ENCODE results near the gene TPRA1.

Gene TPRA1

DNA sequence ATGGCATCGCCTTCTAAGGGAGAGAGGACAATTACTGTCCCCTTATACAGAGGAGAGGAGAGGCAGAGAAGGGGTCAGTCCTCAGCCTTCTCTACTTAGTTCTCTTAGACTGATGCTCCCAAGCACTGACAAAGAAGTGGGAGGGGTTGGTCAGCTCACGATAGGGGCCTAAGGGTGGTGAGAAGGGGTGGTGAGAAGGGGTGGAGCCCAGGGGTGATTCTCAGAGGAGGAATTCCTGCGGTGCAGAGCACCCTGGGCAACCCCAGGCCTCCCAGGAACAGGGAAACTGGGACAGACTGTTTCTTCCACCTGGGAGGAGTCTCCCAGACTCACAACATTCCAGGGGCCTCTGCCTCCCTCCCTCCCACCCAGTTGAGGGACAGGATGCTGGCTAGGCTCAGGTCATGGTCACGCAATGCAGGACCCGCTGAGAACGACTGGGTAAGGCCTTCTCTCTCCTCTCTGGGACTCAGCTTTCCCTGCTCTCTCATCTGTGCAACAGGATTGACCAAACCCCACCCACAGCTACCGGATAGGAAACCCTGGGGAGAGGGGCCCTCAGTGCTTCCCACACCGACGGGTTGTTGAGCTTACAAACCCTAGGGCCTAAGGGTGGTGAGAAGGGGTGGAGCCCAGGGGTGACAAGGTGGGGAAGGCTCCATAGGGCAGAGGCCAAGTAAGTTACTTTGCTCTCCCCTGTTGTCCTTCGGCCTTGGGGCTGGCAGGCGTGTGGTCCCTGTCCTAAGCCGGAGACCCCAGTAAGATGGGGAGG is 1.5 kb downstream of the TPRA1 start:
- DNase-seq: peak; percentile 43

GRCh38 chr3:127587876-127588275 is 2.7 kb downstream of the TPRA1 start:
- DNase-seq: no peak

DNA sequence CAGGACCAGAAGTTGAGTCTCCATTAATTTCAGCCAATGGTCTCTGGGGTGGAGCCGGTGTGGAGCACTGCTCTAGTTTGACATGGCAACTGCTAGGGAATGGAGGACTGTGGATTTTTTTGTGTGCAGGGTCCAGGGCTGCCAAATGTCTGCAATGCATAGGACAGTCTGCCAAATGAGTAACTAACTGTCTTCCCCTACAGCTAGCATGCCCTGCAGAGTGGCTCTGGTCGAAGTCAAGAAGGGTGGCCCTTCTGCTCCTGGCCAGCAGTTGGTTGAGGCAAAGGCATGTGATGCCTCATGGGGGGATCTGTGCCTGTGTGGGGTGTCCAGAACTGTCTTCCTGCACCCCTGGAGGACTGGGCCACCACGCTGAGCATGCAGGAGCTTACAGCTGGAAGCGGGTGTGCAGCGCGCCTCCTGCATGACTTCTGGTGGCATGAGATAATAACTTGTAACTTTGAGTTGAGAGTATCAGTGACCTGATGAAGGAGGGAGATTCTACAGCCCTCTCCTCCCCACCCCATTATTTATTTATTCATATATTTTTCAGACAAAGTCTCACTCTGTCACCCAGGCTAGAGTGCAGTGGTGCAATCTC is 4.6 kb downstream of the TPRA1 start:
- DNase-seq: no peak

- DNase-seq: peak; percentile 41
Measured at GRCh38 chr3:127585163-127585812, 5.2 kb downstream of the TPRA1 start.

- DNase-seq: no peak
Measured at GRCh38 chr3:127584734-127585133, 5.8 kb downstream of the TPRA1 start.

DNA sequence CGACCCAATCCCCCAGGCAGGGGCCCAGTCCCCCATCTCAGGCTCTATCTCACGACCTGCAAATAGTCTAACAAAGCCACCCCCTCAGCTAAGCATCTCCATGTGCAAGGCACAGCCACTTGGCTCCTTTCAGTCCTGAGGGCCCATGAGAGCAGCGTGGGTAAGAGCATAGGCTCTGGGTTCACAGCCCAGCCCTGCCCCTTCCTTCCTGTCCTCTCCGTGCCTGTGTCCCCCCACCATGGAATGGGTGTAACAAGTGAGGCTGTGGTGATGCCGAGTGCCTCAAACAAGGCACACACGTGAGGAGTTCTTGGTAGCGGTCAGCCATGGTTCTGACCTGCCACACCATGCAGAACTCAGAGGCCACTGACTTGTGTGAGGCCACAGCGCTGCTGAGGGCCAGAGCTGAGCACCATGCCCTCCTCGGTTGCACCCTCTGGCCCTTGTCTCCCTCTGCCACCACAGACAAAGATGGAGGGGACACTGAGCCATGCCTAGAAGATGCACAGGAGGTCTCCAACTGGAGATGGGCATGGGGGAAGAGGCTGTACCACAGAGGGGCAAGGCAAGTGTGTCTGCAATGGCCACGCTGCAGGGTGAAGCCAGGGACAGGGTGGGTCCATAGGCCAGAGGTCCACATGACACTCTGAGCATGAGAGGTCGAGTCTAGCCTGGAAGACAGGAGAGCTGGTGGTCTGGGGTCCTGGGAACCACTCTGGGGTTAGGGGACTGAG is 10.0 kb downstream of the TPRA1 start:
- DNase-seq: no peak

DNA sequence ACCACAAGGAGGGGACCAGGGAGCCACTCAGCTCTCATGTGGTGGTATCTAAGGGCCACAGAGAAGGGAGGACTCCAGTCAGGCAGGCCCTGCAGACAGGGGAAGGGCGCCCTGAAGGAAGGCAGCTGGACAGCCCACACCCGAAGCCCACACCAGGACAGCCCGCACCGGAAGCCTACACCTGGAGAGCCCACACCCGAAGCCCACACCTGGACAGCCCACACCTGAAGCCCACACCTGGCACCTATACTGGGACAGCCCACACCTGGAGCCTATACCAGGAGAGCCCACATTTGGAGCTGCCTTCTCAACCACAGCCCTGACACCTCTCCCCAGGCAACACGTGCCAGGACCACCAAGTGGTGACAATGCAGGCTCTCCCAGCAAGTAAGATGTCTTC is 11.7 kb downstream of the TPRA1 start:
- DNase-seq: no peak

- no peak for DNase-seq
Measured at GRCh38 chr3:127578168-127578567, 12.4 kb downstream of the TPRA1 start.

DNA sequence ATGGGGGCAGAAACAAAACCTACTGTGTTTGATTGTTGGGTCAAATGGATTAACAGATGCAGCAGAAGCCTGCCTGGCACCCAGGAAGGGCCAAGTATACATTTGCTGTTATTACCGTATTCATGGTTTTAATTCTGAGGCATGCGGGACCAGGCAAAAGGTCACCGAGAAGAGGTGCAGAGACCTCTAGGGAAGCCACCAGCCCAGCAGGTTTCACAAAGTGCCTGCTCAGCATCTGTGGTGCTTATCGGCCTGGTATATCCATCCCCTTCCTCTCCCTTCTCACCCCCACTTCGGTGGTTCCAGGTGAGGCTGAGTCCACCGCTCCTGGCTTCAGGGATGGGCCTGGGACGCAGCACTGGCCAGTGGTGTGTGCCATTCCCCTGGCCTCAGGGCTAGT is 13.1 kb downstream of the TPRA1 start:
- DNase-seq: no peak

DNA sequence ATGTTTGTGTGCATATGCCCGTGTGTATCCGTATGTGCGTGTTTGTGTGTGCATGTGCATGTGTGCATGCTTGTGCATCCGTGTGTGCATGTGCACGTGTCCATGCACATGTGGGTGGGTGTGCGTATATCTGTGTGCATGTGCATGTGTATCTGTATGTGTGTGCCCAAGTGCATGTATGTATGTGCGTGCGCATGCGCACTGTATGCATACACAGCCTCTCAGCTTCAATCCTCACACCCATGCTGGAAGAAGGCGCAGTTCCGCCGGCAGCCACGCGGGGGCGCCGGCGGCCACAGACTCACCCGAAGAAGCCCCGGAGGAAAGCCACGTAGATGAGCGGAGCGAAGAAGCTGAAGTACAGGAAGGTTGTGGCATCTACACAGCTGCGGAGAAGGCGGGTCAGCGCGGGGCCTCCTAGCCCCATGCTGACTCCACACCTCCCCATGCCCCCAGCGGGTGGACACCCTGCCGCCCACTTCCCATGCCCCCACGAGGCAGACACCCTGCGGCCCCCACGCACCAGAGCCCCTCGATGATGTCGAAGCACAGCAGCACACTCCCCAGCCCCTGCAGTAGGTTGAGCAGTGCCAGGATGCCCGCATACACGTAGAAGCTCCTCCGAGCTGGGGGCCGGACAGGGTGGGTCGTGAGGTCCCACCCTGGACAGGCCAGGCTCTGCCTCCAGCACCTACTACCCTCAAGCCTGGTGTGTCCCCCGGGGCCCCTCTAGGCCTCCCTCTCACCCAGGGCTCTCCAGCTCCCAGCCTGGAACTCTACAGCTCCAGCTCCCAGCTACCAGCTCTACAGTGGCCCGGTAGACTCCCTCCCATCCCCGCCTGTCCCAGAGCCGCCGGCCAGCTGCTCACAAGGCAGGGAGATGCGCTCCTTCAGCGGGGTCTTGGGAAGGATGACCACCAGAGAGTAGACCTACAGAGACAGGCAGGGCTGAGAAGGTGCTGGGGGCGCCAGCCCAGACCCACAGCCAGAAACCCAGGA is 15.4 kb downstream of the TPRA1 start:
- peak; percentile 88 for DNase-seq

DNA sequence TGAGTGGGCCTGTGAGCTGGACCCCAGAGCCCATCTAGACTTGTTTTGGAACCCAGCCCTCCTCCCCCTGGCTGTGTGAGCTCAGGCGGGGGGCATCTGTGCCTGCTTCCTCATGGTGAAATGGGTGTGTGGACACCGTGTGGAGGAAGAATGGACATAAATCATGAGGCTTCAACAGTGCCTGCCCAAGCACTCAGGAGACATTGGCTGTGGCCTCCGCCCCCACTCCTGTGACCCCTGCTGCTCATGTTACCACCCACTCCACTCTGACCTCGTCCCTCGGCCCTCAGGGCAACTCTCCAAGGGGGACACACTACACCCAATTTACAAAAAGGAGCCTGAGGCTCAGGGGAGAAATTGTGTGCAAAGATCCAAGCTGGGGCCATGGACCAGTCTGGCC is 16.6 kb downstream of the TPRA1 start:
- DNase-seq: no peak

DNA sequence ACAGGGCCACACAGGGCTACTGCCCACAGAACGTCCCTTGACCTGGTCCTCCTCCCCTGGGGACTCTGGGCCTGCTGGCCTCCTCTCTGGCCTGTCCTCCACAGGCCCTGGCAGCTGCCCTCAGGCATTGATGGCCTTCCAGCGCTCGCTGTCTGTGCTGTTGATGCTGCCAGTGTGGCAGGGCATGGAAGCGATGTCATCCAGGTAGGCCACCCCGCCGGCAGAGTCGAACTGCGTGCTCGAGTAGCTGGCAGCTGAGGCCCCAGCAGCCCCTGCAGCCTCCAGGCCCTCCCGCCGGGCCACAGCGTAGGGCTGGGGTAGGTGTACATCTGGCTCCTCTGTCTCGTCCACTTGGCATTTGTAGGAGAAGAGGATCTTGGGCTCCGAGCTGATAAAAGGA is 17.1 kb downstream of the TPRA1 start:
- DNase-seq: no peak

DNA sequence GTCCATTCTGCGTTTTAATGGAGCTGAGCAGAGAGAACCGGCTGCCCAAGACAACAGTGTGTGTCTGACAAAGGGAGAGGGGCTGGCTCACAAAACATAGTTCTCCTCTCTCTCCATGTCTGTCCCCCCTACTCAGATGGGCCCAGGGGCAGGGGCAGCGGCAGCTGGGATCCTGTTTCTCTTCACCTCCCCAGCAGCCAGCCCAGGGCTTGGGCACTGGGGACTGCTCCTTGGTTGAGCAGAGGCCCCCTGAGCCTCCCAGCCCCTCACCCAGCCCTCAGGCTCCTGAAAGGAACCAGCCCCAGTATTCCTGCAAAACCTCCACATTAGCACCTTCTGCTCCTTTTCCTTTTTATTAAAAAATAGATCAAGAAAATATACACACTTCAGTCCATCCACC is 17.8 kb downstream of the TPRA1 start:
- no peak for DNase-seq

GRCh38 chr3:127572186-127572585 is 18.3 kb downstream of the TPRA1 start:
- DNase-seq: no peak

- DNase-seq: no peak
Measured at GRCh38 chr3:127570520-127570919, 20.0 kb downstream of the TPRA1 start.

DNA sequence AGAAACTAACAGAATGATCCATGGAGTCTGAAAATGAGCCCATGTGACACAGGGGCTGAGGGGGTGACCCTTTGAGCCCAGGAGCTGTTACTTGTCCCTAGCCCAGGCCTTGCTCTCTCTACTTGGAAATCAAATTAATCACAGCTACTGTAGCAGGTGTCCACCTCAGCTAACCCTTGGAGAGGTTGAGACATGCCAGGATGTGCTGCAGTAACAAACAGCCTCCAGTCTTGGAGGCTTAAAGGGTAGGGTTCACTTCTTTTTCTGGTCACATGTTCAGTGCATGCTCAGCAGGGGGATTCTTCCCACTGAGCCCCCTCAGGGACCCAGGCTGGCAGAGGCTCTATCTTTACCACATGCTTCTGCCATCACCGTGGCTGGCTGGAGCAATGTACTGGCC is 21.4 kb downstream of the TPRA1 start:
- DNase-seq: no peak

DNA sequence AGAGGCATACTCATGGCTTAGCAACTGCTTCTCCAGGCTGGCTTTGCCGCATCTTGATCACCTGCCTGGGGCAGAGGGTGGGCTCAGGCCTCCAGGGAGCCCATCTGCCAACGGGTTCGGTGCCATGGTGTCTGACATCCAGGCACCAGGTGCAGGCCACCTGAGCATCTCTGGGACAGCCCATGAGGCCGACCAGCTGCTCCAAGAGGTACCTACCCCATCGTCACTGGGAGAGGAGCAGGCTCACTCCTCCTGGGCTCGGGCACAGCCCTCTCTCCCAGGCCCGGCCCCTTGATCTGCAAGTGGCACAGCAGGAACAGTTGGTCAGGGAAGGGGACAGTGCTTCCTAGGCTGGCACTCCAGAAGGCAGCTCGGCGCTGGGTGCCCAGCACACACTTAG is 21.9 kb downstream of the TPRA1 start:
- no peak for DNase-seq

GRCh38 chr3:127566833-127567232 is 23.7 kb downstream of the TPRA1 start:
- DNase-seq: no peak

DNA sequence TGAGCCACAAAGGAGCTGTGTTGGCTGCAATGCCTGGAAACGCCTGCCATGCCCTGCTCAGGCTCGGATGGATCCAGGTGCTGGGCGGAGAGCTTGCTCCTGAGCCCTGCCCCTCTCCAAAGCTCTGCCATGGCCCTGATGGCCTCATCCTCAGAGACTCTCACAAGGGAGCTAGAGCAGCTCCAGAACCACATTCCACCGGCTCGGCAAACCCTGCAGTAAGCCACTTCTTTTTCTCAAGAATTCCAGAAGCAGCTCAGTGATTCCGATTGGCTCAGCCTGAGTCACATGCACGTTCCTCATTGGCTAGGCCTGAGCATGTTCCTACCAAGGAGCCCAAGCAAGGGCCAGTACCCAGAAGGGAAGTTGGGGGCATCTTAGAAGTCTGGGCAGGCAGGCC is 24.8 kb downstream of the TPRA1 start:
- DNase-seq: no peak

- no peak for DNase-seq
Measured at GRCh38 chr3:127560051-127560787, 30.3 kb downstream of the TPRA1 start.

GRCh38 chr3:127556565-127556964 is 34.0 kb downstream of the TPRA1 start:
- no peak for DNase-seq

GRCh38 chr3:127555108-127555507 is 35.4 kb downstream of the TPRA1 start:
- no peak for DNase-seq

Measured in suppressor macrophage treated with lipopolysaccharide for 4 hours (primary cell).